SK-N-SH (cell line): ENCODE measurements around the gene GPC5.

ENCODE experiments used
- CTCF ChIP-seq: fragments of 200-600 bp; sonication (generic); IDR thresholded peaks from 2 replicates; pipeline ENCODE4 v1.6.1; 2017; ENCODE audit warnings: antibody characterized with exemption, mild to moderate bottlenecking, moderate library complexity
- EP300 ChIP-seq, 2 experiments: IDR thresholded peaks; 2 replicates each; pipeline versions ENCODE4 v1.4.0 to v1.6.1; 2012; ENCODE audit warnings: borderline replicate concordance in 1 of 2, low read depth in 1 of 2, low read length in 1 of 2
- NRF1 ChIP-seq: IDR thresholded peaks from 2 replicates; pipeline ENCODE4 v1.6.1; 2012; ENCODE audit warnings: low read depth, mild to moderate bottlenecking, low read length
- POLR2AphosphoS5 ChIP-seq: IDR thresholded peaks from 2 replicates; pipeline ENCODE4 v1.6.1; 2012; ENCODE audit warnings: low read depth, low read length
- SIN3A ChIP-seq: IDR thresholded peaks from 2 replicates; pipeline ENCODE4 v1.6.1; 2012; ENCODE audit warnings: low read depth, mild to moderate bottlenecking, low read length, moderate library complexity, borderline replicate concordance

GRCh38 chr13:91467236-91467635, 68.8 kb downstream of the GPC5 start:
- TF ChIP-seq NRF1 = no peak
- TF ChIP-seq CTCF = no peak
- TF ChIP-seq POLR2AphosphoS5 = no peak
- TF ChIP-seq SIN3A = no peak
- no peak for TF ChIP-seq EP300 (IDR thresholded peaks at IDR 0.05; ENCODE audit: borderline replicate concordance in 1 of 2, low read depth in 1 of 2, low read length in 1 of 2)
